HepG2 (cell line): ENCODE measurements around the gene SLC38A1. TPM values are rescaled to one million over a fixed set of nuclear protein-coding genes. Genes with fewer than 3 reads are reported as not detected.

Source experiments
- ATAC-seq: fragments of 200-7000 bp; cut with Tn5 transposase; 3 replicates; pipeline ENCODE4 v1.9.1; 2020; ENCODE audit warnings: mild to moderate bottlenecking, moderate library complexity
- BruUV-seq: library from RNA; stranded (reverse); fragments of 400-500 nt; replicated peaks from 2 replicates; lab custom pipeline; 2021; lab: Mats Ljungman, UMichigan
- CTCF ChIA-PET: fragments of 300-600 bp; formaldehyde crosslinking; extraction: SDS; loops from one replicate; lab custom pipeline; 2021; ENCODE audit warnings: low total read pairs, inconsistent platforms, low intra/inter-chr PET ratio; lab: Yijun Ruan, JAX
- POLR2A ChIA-PET: fragments of 350-600 bp; sonication (Branson Sonifier 250); formaldehyde crosslinking; loops from one replicate; lab custom pipeline; 2020; ENCODE audit warnings: antibody characterized with exemption, inconsistent platforms; lab: Yijun Ruan, JAX
- DNase-seq: peaks from one replicate; pipeline ENCODE4 v3.0.0-alpha.2; 2015; ENCODE audit warnings: low spot score
- FAIRE-seq: peaks from 3 replicates; lab custom pipeline; 2011; peaks lifted over from hg19 to GRCh38; lab: Jason Lieb, UNC
- H2AFZ ChIP-seq: one replicate; pipeline ENCODE4 v1.6.1; 2011; ENCODE audit warnings: low read length, inconsistent platforms
- H3K27ac ChIP-seq: fragments of 300-600 bp; 3 replicates; pipeline ENCODE4 v1.8.0; 2011; ENCODE audit warnings: mixed run types, mild to moderate bottlenecking, mixed read lengths, low read length, inconsistent platforms; ENCODE audit not compliant: insufficient read depth; ENCODE audit errors: extremely low read length
- H3K27me3 ChIP-seq, 2 experiments: fragments of 200-600 bp in 1 of 2; 2 replicates in 1 of 2; 3 replicates in 1 of 2; pipeline versions ENCODE4 v1.6.0 to v1.8.0; 2011; ENCODE audit warnings: low read length in 2 of 2, mild to moderate bottlenecking in 2 of 2, moderate library complexity in 2 of 2, inconsistent platforms in 1 of 2; ENCODE audit not compliant: insufficient read depth in 2 of 2, control insufficient read depth in 1 of 2
- H3K36me3 ChIP-seq, 2 experiments: fragments of 200-600 bp in 1 of 2; replicated peaks in 1 of 2; 2 replicates in 1 of 2; 3 replicates in 1 of 2; pipeline versions ENCODE4 v1.5.1 to v1.8.0; 2011; ENCODE audit warnings: low read length in 2 of 2, inconsistent platforms in 1 of 2; ENCODE audit not compliant: insufficient read depth in 2 of 2, control insufficient read depth in 1 of 2
- H3K4me1 ChIP-seq: 2 replicates; pipeline ENCODE4 v1.5.1; 2012; ENCODE audit warnings: low read length, inconsistent platforms; ENCODE audit not compliant: insufficient read depth
- H3K4me2 ChIP-seq: 2 replicates; pipeline ENCODE4 v1.6.0; 2011; ENCODE audit warnings: low read depth, low read length, inconsistent platforms
- H3K4me3 ChIP-seq, 3 experiments: fragments of 200-600 bp in 1 of 3; sonication (generic), shearing (Covaris generic) in 1 of 3; replicated peaks in 1 of 3; 2 replicates each; pipeline ENCODE4 v1.5.1; 2011 to 2016; ENCODE audit warnings: low read length in 3 of 3, inconsistent platforms in 2 of 3, low read depth in 2 of 3, mild to moderate bottlenecking in 2 of 3, control low read depth in 1 of 3, mixed read lengths in 1 of 3; ENCODE audit not compliant: insufficient read depth in 1 of 3
- H3K79me2 ChIP-seq: one replicate; pipeline ENCODE4 v1.6.1; 2011; ENCODE audit warnings: low read length, inconsistent platforms; ENCODE audit not compliant: insufficient read depth
- H3K9ac ChIP-seq: 2 replicates; pipeline ENCODE4 v1.6.0; 2011; ENCODE audit warnings: mild to moderate bottlenecking, low read depth, low read length, inconsistent platforms; ENCODE audit not compliant: insufficient read depth
- H3K9me3 ChIP-seq: 2 replicates; pipeline ENCODE4 v1.5.1; 2012; ENCODE audit warnings: mild to moderate bottlenecking, low read length
- H4K20me1 ChIP-seq: 2 replicates; pipeline ENCODE4 v1.6.0; 2011; ENCODE audit warnings: inconsistent platforms, mild to moderate bottlenecking, low read length, moderate library complexity; ENCODE audit not compliant: insufficient read depth
- DNMT1 ChIP-seq: sonication (generic); formaldehyde crosslinking; IDR thresholded peaks from 2 replicates; pipeline ENCODE4 v1.5.1; 2020; ENCODE audit warnings: mild to moderate bottlenecking, missing genetic modification reagents
- NR1H2 ChIP-seq: sonication (generic); formaldehyde crosslinking; IDR thresholded peaks from 2 replicates; pipeline ENCODE4 v1.8.1; 2022; ENCODE audit warnings: low read depth, missing genetic modification reagents, borderline replicate concordance
- SP5 ChIP-seq: IDR thresholded peaks from 2 replicates; pipeline ENCODE4 v1.6.1; 2016; ENCODE audit warnings: low read depth, borderline replicate concordance
- TBX2 ChIP-seq: sonication (generic); formaldehyde crosslinking; IDR thresholded peaks from 2 replicates; pipeline ENCODE4 v1.5.0; 2020; ENCODE audit warnings: missing genetic modification reagents, mild to moderate bottlenecking, borderline replicate concordance
- ZFYVE20 ChIP-seq: sonication (generic); formaldehyde crosslinking; IDR thresholded peaks from 2 replicates; pipeline ENCODE4 v1.8.0; 2023; ENCODE audit warnings: low read depth, mild to moderate bottlenecking, moderate library complexity, missing genetic modification reagents, borderline replicate concordance
- ZNF724P ChIP-seq: sonication (generic); formaldehyde crosslinking; IDR thresholded peaks from 2 replicates; pipeline ENCODE4 v1.8.0; 2022; ENCODE audit warnings: missing genetic modification reagents, borderline replicate concordance
- ZNF766 ChIP-seq: sonication (generic); formaldehyde crosslinking; IDR thresholded peaks from 2 replicates; pipeline ENCODE4 v1.5.0; 2020; ENCODE audit warnings: missing genetic modification reagents, borderline replicate concordance
- WGBS: methylation state at CpG from one replicate; pipeline ENCODE4 v1.1.6; 2017; ENCODE audit warnings: low lambda C conversion rate; 5-methylcytosine and 5-hydroxymethylcytosine counted together
- in situ Hi-C: cut with HindIII; loops from 2 replicates; pipeline ENCODE4 v1.10.0; 2017; ENCODE audit warnings: low pct_unique_long_range_greater_than_20kb; ENCODE audit not compliant: extremely low pct_ligation_motif_present
- intact Hi-C: fragments of 100-400 bp; cut with micrococcal nuclease; formaldehyde crosslinking; loops from one replicate; pipeline ENCODE4 v1.10.0; 2022; ENCODE audit not compliant: unreplicated experiment
- polyA plus RNA-seq, 8 experiments: library from polyadenylated mRNA; depleted of rRNA in 3 of 8; stranded (reverse) in 7 of 8; unstranded in 1 of 8; fragments of >200 nt; fragmentation: Illumina TruSeq in 4 of 8; extraction: Trizol in 4 of 8; gene quantifications; 2 replicates each; pipeline versions ENCODE4 v1.2.1 to v1.2.3, GENCODE V29; 2011 to 2016; ENCODE audit warnings: low read depth in 4 of 8, missing spikeins in 1 of 8, mixed read lengths in 1 of 8; ENCODE audit not compliant: insufficient read depth in 1 of 8
- total RNA-seq, 5 experiments: library from RNA; depleted of rRNA; stranded (reverse); fragments of >200 nt; fragmentation: Illumina TruSeq; extraction: Trizol; gene quantifications; 2 replicates each; pipeline ENCODE4 v1.2.3, GENCODE V29; 2016; ENCODE audit warnings: low read depth in 1 of 5
- TF ChIP-seq, protein P1 (sequence below): sonication (generic); formaldehyde crosslinking; IDR thresholded peaks from 2 replicates; pipeline ENCODE4 v1.5.0; 2020; ENCODE audit warnings: missing genetic modification reagents

The SLC38A1 gene
- total and polyA plus RNA-seq, 2 of the 13 experiments (the other 11 are each of a cell fraction or from before 2014, with no cell fraction given): 47.0 to 50.6 TPM

DNA sequence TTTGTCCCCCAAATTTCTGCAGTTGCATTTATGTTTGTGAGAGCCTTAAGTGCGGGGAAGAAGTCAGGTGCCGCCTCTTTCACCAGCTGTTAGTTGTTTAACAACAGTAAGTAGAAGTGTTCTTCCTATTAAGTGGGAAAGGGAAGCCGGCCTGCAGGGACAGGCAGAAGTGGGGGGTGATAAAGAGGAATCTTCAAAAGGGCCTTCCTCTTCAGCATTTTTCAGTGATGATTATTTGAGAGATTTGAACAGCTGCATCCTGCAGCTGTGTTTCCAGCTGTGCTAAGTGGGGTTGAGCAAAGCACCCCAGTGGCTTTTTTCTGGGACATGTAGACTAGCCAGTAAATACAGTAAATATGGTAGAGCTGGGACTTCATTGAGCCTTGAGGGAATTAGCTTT lies 32.1 kb upstream of the SLC38A1 start:
- POLR2A ChIA-PET: no interaction called here
- peaks cover 0 to 14% of the 10 kb centered on the region in 2 experiments; a peak in 4 of 5 replicates for H3K27me3 ChIP-seq
- H3K27ac ChIP-seq: no peak overlapping the region
- H3K36me3 ChIP-seq: no peaks in the 10 kb centered on the region
- in situ Hi-C loops: no loop called here
- no peak overlapping the region for H3K4me2 ChIP-seq
- ATAC-seq (no peak), FAIRE-seq (no peak)
- no peaks in the 10 kb centered on the region for H4K20me1 ChIP-seq
- 77% methylated on average over 3 of the region's 3 CpGs for WGBS
- BruUV-seq: no TSS peak
- TF ChIP-seq ZNF766 (no peak), SP5 (CRISPR knock-in tag) (no peak), ZFYVE20 (CRISPR knock-in tag) (no peak), ZNF724P (CRISPR knock-in tag) (no peak), TBX2 (no peak), DNMT1 (no peak), NR1H2 (no peak)
- TF ChIP-seq, protein P1, sequence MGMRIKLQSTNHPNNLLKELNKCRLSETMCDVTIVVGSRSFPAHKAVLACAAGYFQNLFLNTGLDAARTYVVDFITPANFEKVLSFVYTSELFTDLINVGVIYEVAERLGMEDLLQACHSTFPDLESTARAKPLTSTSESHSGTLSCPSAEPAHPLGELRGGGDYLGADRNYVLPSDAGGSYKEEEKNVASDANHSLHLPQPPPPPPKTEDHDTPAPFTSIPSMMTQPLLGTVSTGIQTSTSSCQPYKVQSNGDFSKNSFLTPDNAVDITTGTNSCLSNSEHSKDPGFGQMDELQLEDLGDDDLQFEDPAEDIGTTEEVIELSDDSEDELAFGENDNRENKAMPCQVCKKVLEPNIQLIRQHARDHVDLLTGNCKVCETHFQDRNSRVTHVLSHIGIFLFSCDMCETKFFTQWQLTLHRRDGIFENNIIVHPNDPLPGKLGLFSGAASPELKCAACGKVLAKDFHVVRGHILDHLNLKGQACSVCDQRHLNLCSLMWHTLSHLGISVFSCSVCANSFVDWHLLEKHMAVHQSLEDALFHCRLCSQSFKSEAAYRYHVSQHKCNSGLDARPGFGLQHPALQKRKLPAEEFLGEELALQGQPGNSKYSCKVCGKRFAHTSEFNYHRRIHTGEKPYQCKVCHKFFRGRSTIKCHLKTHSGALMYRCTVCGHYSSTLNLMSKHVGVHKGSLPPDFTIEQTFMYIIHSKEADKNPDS (CRISPR knock-in tag): no peak
- TF ChIP-seq, all 625 proteins: peak for 0
- Histone ChIP-seq H3K4me1 (no peaks in the 10 kb centered on the region), H3K9ac (no peak overlapping the region), H3K4me3 (no peak overlapping the region), H2AFZ (no peak overlapping the region), H3K9me3 (no peaks in the 10 kb centered on the region), H3K79me2 (no peaks in the 10 kb centered on the region)
- intact Hi-C loops: loop anchor here (10.0 kb wide), 1 partner anchor 146 kb away; no protein-coding TSS in a partner anchor
- no peak for DNase-seq
- CTCF ChIA-PET: no interaction called here
